Hematopoietic multipotent progenitor cell treated with erythropoietin and hydrocortisone succinate and interleukin-3 and kit ligand, for 17 days (in vitro differentiated cells): ENCODE measurements around the gene NELL1.

Source experiments
- DNase-seq: peaks from one replicate; pipeline ENCODE4 v3.0.0-alpha.2; 2015; ENCODE audit warnings: low spot score

Gene NELL1

DNA sequence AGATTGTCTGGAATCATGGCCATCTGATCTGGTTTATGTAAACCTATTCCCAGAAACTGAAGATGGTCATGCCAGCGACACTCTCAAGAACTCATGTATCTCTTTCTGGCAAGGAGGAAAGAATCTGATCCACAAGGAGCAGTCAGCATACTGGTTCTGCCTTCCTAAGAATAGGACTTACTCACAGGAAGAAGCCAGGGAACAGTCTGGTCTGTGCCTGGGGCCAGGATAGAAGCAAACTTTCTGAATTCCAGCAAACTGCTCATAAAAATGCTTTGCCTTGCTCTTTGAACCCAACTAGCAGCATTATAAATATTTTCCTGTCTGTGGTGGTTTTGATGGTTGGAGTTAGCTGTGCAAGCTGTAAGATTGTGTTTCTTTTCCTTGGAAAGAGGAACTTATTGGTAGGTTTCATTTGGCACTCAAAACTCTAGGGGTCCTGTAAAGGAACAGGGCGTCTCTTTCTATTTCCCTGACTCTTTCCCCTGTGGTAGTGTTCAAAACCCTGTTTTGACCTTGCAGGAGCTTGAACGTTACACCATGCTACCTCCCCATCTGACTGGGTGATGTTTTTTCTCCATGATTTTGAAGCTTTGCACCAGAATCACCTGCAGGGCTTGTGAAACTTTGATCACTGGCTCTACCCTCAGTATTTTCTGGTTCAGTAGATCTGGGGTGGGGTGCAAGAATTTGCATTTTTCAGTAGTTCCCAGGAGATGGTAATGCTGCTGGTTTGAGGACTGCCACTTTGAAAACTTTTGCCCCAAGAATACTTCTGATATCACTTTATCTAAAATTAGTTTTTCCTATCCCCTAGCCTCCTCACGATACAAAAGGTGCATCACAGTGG lies 895.7 kb downstream of the NELL1 start:
- no peak for DNase-seq

- DNase-seq, result no peak
These were observed 897.2 kb downstream of the NELL1 start for GRCh38 chr11:21566521-21567117.

GRCh38 chr11:21567645-21568290 lies 898.4 kb downstream of the NELL1 start:
- DNase-seq, result no peak

- no peak for DNase-seq
These were observed 902.8 kb downstream of the NELL1 start for GRCh38 chr11:21572210-21572609.

DNA sequence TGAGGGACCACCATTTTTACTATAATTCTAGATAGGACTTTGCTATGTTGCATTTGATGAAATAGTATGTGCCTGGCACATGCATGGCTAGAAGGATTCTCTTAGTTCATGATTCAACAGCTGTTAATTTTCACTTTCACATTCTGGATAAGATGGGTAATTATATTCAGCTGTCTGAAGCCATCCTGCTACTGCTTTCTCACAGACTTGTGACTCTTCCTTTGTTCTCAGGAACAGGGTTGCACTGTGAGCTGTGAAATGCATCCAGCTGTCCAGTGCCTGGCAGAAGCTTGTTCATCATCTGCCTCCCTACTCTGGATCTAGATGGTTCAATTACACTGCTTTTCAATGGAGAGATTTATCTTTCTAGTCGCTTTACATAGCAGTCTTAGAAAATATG lies 913.4 kb downstream of the NELL1 start:
- no peak for DNase-seq

- no peak for DNase-seq
These were observed 919.4 kb downstream of the NELL1 start for GRCh38 chr11:21588754-21589153.

- DNase-seq, result no peak
These were observed 933.3 kb downstream of the NELL1 start for GRCh38 chr11:21602699-21603098.

DNA sequence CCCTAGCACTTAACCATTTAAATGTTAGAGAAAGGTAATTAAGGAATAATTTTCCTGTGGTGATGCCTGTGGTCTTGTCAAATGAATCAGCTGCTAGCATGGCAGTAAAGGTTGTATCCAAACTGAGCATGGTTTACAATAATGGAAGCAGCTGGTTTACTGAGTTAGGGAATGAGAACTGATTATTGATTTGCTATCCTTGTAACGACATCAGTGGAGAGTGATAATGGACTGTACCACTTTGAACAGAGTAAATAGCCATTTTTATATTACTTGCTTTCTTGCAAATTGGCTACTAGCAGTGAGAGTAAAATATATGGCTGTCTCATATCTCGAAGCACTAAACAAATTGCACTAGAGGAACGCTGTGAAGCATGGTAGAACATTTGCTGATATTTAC lies 934.5 kb downstream of the NELL1 start:
- DNase-seq, result no peak

DNA sequence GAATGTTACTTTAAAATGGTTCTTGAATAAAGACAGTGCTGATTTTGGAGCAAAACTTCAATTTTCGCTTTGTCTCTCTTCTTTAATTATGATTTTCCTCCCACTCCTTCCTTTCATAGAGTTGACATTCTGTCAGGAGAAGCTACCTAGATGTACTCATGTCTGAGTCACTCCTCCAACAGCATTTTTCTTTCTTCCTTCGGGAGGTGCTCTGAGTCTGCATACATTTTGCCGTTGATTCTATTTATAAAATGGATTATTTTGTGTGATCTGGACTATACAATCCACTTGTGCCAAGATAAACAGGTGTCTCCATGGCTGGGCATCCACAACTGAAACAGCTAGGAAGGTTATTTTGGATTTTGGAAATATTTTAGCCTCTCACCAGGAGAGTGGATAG lies 935.2 kb downstream of the NELL1 start:
- DNase-seq, result no peak

DNA sequence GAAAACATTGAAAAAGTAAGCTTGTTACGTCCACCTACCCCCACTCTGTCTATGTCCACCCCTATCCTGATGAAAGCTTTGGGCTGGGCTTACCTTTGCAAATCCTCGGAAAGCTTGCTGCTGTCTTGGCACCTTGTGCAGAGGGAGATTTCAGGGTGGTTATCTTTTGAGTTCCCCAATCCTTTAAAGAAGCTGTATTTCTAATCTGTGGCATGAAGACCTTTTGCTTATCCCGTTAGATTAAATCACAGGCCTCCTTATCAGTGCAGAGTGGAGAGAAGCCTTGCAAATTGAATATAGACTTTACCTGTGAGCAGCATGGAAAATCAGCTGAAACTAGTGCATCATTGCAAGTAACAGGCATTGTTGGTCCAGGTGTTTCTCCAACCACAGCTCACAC lies 942.9 kb downstream of the NELL1 start:
- DNase-seq, result no peak

- DNase-seq, result no peak
These were observed 945.6 kb downstream of the NELL1 start for GRCh38 chr11:21614961-21615360.

- no peak for DNase-seq
These were observed 946.6 kb downstream of the NELL1 start for GRCh38 chr11:21615955-21616371.

- no peak for DNase-seq
These were observed 953.2 kb downstream of the NELL1 start for GRCh38 chr11:21622566-21622965.

GRCh38 chr11:21622995-21623394 lies 953.6 kb downstream of the NELL1 start:
- no peak for DNase-seq
